HG03066 (cell line): Measurements from ENCODE around the gene ZYG11B.
"Not testable (repeated sequence)": the region's sequence is repeated elsewhere in the genome, so short reads cannot be mapped to it uniquely, and the experiment has no call there.

Experiments
- ATAC-seq: cut with Tn5 transposase; IDR thresholded peaks from one replicate; pipeline ENCODE4 v1.9.1; 2021; ENCODE audit warnings: low read depth; ENCODE audit not compliant: unreplicated experiment

The ZYG11B gene

DNA sequence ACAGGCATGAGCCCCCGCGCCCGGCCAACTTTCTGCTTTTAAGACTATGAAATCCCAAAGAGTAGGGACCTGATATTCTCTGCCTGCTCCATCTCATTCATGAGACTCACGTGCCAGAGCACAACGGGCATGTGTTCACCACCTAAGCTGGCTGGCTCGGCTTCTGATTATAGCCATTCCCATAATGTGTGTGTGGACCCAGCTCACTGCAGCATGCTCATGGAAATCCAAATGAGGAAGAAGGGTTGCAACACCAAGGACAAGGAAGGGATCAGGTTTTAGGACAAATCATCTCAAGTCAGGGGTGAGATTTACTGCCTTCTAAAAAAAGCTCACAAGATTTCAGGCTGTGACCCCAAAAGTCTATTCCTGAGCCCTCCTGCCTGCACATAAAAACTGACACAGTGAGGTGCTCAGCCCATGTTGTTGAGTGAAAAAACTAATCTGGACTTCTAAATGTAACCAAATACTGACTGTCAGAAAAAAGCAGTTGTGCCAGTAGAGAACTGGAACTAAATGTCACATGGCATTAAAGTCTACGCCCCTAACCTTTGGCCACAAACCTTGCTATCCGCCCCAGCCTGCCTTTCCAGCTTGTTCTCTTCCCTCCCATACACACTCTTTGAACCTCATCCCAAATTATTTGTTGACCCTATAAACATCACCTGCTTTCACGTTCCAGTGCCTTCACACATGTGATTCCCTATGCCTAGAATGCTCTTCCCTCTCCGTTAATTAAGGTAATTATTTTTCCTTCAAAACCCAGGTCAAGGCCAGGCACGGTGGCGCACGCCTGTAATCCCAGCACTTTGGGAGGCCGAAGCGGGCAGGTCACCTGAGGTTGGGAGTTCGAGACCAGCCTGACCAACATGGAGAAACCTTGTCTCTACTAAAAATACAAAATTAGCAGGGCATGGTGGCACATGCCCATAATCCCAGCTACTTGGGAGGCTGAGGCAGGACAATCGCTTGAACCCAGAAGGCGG is 19.0 kb upstream of the ZYG11B start:
- ATAC-seq, result no peak

DNA sequence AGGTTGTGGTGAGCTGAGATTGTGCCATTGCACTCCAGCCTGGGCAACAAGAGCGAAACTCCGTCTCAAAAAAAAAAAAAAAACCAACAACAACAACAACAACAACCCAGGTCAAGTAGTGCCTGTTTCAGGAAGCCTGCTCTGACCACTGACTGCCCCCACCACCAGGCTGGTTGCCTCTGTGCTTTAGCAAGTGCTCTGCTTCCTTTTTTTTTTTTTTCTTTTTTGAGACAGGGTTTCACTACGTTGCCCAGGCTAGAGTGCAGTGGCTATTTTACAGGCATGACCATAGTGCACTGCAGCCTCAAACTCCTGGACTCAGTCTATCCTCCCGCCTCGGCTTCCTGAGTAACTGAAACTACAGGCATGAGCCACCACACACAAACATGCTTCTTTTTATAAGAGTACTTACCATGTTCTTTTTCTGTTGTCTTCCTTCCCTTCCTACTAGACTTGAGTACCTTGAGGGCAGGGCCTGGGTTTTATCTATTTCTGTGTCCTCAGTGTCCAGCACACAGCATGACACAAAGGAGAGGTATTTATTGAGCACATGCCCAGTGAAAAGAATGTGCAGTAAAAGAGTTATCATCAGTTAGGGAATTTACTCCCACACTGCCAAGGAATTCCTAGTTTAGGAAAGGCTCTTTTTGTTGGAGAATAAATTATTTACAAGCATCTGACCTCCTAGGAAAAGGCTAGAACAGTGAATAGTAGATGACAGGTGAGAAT is 18.2 kb upstream of the ZYG11B start:
- no peak for ATAC-seq

GRCh38 chr1:52709016-52709415 is 17.2 kb upstream of the ZYG11B start:
- no peak for ATAC-seq

GRCh38 chr1:52713590-52713989 is 12.7 kb upstream of the ZYG11B start:
- ATAC-seq, result no peak

GRCh38 chr1:52715296-52715695 is 11.0 kb upstream of the ZYG11B start:
- not testable (repeated sequence) for ATAC-seq

DNA sequence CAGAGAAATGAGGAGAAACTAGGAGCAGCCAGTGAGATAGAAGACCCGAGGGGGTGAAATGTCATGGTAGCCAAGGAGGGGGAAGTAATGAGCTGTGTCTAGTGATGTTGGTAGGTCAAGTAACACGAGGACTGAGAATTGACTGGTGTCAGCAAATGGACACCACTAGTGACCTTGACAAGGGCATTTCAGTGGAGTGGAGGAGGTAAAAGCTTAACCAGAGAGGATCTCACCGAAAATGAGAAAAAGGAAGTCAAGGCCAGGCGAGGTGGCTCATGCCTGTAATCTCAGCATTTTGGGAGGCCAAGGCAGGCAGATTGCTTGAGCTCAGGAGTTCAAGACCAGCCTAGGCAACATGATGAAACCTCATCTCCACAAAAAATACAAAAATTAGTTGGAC is 3.0 kb upstream of the ZYG11B start:
- no peak for ATAC-seq

DNA sequence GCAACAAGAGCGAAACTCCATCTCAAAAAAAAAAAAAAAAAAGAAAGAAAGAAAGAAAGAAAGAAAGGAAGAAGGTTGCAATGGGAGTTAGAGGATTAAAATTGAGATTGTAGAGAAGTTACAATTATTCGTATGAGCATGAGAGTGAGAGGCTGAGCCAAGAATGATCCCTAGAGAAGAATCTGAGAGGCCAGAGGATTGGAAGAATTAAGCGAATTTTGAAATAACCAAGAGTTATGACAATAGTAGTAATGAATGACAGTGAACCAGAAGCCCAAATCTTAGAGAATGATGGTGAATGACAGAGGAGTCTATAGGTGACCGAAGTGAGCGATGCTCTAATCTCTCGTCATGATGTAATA is 369 bp upstream of the ZYG11B start:
- no peak for ATAC-seq

- ATAC-seq, result no peak
Measured at GRCh38 chr1:52727114-52727586, 897 bp downstream of the ZYG11B start.

DNA sequence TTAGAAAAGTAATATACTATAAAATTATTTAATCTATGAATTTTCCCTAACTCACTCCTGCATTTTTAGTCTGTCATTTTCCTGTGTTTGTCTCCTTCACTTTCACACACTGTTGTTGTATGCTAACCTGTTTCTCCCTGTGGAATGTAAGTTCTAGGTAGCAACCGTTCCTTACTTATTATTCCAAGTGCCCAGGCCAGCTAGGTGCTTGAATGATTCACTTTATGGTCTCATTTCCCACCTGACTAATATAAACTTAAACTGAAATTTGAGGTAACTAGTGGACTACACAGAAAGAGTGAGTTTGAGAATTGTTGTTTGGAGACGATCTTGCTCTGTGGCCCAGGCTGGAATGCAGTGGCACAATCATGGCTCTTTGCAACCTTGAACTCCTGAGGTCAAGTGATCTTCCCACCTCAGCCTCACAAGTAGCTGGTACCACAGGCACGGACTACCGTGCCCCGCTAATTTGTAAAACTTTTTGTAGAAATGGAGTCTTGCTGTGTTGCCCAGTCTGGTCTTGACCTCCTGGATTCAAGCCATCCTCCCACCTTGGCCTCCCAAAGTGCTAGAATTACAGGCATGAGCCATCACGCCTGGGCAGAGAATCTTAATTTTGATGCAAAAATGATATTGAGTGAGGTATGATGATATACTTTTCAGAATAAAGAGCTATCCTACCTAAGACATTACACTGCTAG is 1.9 kb downstream of the ZYG11B start:
- ATAC-seq, result no peak

- no peak for ATAC-seq
Measured at GRCh38 chr1:52733368-52733767, 7.1 kb downstream of the ZYG11B start.

GRCh38 chr1:52735371-52735770 is 9.1 kb downstream of the ZYG11B start:
- ATAC-seq, result not testable (repeated sequence)

GRCh38 chr1:52738148-52738547 is 11.9 kb downstream of the ZYG11B start:
- ATAC-seq, result no peak

GRCh38 chr1:52738893-52739292 is 12.6 kb downstream of the ZYG11B start:
- no peak for ATAC-seq

DNA sequence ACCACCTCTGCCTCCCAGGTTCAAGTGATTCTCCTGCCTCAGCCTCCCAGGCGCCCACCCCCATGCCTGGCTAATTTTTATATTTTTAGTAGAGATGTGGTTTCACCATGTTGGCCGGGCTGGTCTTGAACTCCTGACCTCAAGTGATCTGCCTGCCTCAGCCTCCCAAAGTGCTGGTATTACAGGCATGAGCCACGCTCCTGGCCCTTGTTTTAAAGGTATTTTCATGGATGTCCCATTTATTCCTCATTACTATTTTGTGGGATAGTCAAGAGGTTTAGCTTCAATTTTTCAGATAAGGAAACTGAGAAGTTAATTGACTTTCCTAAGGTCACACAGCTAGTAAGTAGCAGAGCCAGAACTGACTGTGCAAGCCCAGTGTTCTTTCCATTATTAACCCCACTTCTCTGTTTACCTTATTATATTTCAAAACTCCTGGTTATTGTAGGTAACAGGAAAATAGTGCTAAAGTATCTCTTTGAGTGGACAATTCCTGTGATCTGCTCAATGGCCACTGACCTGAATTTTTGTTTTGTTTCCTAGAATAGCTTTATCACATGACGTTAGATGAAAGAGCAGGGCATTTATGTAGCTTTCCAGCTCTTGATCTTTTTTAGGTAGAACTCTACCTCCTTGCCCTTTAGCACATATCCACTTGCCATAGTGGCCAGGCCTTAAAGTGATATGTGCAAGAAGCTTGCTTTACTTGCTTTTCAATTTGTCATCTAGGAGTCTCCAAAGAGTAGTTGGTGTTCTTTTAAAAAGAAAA is 13.6 kb downstream of the ZYG11B start:
- ATAC-seq, result no peak

DNA sequence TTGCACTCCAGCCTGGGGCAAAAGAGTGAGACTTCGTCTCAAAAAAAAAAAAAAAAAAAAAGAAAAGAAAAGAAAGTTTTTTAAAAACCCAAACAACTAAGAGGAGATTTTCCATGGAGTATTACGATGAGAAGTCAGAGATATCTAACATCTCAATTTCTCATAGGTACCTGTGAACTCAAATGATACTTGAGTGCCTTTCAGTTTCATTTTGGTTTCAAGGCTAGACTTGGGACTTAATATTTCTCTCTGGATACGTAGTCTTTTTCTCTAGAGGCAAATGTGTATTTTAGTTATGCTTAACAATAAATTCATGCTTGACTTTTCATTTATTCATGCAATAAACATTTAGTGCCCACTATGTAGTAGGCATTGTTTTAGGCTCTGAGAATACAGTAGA is 15.0 kb downstream of the ZYG11B start:
- ATAC-seq, result no peak

GRCh38 chr1:52746189-52746588 is 19.9 kb downstream of the ZYG11B start:
- no peak for ATAC-seq

DNA sequence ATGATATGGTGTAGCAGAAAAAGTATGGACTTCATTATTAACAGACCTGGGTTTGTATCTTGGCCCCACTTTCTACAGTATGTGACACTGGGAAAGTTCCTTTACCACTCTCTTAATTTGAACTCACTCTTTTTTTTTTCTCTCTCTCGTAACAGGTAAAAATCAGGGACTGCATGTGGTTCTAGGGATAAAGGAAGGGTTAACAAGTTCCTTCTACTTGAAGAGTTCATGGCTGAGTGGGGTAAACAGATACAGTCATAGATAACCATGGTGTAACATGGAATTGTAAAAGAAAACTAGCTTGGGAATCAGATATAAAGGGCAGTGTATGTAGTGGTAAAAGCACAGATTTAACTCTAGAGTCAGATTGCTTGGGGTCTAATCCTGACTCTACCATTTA is 21.2 kb downstream of the ZYG11B start:
- ATAC-seq, result no peak

GRCh38 chr1:52748119-52748518 is 21.9 kb downstream of the ZYG11B start:
- no peak for ATAC-seq

DNA sequence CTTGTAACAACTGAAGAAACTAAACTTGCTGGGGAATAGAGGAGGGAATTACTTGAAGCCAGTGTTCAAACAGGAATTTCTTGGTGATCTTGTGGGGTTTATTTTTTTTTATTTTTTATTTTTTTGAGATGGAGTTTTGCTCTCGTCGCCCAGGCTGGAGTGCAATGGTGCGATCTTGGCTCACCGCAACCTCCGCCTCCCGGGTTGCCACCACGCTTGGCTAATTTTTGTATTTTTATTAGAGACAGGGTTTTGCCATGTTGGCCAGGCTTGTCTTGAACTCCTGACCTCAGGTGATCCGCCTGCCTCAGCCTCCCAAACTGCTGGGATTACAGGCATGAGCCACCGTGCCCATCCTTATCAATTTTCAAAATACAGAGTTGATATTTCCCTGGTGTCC is 23.2 kb downstream of the ZYG11B start:
- ATAC-seq, result not testable (repeated sequence)

- not testable (repeated sequence) for ATAC-seq
Measured at GRCh38 chr1:52750139-52750538, 23.9 kb downstream of the ZYG11B start.
